Right atrium auricular region (tissue), 2 donors: ENCODE results near the gene HSPA1L. TPM values are rescaled to one million over a fixed set of nuclear protein-coding genes. Genes with fewer than 3 reads are reported as not detected.

Experiments
- DNase-seq: peaks from one replicate; pipeline ENCODE4 v3.0.0-alpha.2; 2019; ENCODE audit warnings: low spot score
- H3K27ac ChIP-seq, 2 donors: fragments of 200-600 bp; sonication (generic); 1 replicate in 1 of 2; 2 replicates in 1 of 2; pipeline ENCODE4 v1.5.1; 2016 to 2019
- H3K27me3 ChIP-seq, 2 donors: fragments of 200-600 bp; sonication (generic); one replicate each; pipeline versions ENCODE4 v1.5.1 to v1.6.0; 2017 to 2019
- H3K36me3 ChIP-seq: fragments of 200-600 bp; sonication (generic); one replicate; pipeline ENCODE4 v1.5.1; 2016
- H3K4me1 ChIP-seq, 2 donors: fragments of 200-600 bp; sonication (generic); one replicate each; pipeline versions ENCODE4 v1.5.1 to v1.6.0; 2017 to 2019
- H3K4me3 ChIP-seq, 2 donors: fragments of 200-600 bp; sonication (generic); 1 replicate in 1 of 2; 2 replicates in 1 of 2; pipeline ENCODE4 v1.5.1; 2017 to 2019; ENCODE audit warnings: mild to moderate bottlenecking in 1 of 2, moderate library complexity in 1 of 2
- H3K9me3 ChIP-seq, 2 donors: fragments of 200-600 bp; sonication (generic); one replicate each; pipeline ENCODE4 v1.5.1; 2019
- total RNA-seq, 2 donors: library from RNA; depleted of rRNA; stranded (reverse); fragments of >200 nt; gene quantifications; one replicate each; pipeline ENCODE4 v1.1.0, GENCODE V29; 2016
- TF ChIP-seq, protein P1 (sequence below), 2 donors: fragments of 200-600 bp; sonication (generic); IDR thresholded peaks; one replicate each; pipeline ENCODE4 v1.5.1; 2019; ENCODE audit warnings: antibody characterized with exemption in 2 of 2

The HSPA1L gene
- total RNA-seq, 2 donors from 2014 or later: 1.1 to 1.6 TPM

DNA sequence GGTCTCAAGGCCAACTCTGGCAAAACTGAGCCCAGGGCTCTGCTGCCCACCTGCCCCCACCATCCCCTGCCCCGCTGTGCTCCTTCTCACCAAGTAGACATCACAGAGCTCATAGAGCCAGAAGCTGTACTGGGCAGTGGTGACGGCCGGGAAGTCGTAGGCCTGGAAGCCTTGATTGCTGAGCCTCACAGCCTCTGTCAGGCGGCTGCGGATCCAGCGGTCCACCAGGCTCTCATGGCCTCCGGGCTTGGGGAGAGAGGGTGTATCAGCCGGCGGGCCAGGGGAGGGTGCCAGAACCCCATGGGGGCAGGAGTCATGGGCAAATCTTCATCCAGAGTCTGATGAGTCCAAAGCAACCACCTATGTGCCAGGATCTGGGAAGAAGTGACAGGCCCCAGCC is 35.2 kb downstream of the HSPA1L start:
- peaks cover 0 to 17% of the 10 kb centered on the region in 2 donors for H3K4me1 ChIP-seq
- TF ChIP-seq, protein P1, sequence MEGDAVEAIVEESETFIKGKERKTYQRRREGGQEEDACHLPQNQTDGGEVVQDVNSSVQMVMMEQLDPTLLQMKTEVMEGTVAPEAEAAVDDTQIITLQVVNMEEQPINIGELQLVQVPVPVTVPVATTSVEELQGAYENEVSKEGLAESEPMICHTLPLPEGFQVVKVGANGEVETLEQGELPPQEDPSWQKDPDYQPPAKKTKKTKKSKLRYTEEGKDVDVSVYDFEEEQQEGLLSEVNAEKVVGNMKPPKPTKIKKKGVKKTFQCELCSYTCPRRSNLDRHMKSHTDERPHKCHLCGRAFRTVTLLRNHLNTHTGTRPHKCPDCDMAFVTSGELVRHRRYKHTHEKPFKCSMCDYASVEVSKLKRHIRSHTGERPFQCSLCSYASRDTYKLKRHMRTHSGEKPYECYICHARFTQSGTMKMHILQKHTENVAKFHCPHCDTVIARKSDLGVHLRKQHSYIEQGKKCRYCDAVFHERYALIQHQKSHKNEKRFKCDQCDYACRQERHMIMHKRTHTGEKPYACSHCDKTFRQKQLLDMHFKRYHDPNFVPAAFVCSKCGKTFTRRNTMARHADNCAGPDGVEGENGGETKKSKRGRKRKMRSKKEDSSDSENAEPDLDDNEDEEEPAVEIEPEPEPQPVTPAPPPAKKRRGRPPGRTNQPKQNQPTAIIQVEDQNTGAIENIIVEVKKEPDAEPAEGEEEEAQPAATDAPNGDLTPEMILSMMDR (IDR thresholded peaks at IDR 0.05): no peak
- H3K4me3 ChIP-seq: no peak overlapping the region
- H3K36me3 ChIP-seq: peaks cover 69% of the 10 kb centered on the region
- H3K9me3 ChIP-seq: no peaks in the 10 kb centered on the region
- no peaks in the 10 kb centered on the region for H3K27me3 ChIP-seq
- H3K27ac ChIP-seq: no peak overlapping the region
- no peak for DNase-seq

- peaks cover 62% of the 10 kb centered on the region for H3K36me3 ChIP-seq
- TF ChIP-seq, protein P1 (IDR thresholded peaks at IDR 0.05): no peak
- no peak overlapping the region for H3K27ac ChIP-seq
- no peaks in the 10 kb centered on the region for H3K27me3 ChIP-seq
- H3K9me3 ChIP-seq: no peaks in the 10 kb centered on the region
- peaks cover 0 to 17% of the 10 kb centered on the region in 2 donors for H3K4me1 ChIP-seq
- no peak for DNase-seq
- no peak overlapping the region for H3K4me3 ChIP-seq
Measured at GRCh38 chr6:31778999-31779885, 35.8 kb downstream of the HSPA1L start.

DNA sequence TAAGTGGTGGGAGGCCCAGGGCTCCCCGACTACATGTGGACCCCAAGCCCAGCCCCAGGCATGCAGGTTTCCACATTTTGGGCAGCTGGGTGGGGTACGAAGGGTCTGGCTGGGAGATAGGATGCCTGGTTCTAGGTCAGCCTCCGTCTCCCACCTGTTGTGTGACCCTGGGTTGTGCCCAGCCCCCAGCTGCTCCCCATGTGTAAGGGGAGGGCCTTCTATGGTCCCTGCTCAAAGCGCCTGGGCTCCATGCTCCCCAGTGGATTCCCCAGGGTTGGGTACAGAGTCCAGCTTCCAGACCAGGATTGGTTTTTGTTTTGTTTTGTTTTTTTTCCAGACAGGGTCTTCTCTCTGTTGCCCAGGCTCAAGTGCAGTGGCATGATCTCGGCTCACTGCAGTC is 36.9 kb downstream of the HSPA1L start:
- Histone ChIP-seq H3K27ac (no peak overlapping the region), H3K4me1 (peaks cover 0 to 17% of the 10 kb centered on the region in 2 donors), H3K9me3 (no peaks in the 10 kb centered on the region), H3K4me3 (no peak overlapping the region), H3K27me3 (no peaks in the 10 kb centered on the region), H3K36me3 (peaks cover 54% of the 10 kb centered on the region)
- DNase-seq: no peak
- TF ChIP-seq, protein P1 (IDR thresholded peaks at IDR 0.05): no peak

- Histone ChIP-seq H3K4me1 (peaks cover 0 to 17% of the 10 kb centered on the region in 2 donors), H3K4me3 (no peak overlapping the region), H3K27ac (peak overlapping the region; percentile 61 to 70), H3K9me3 (no peaks in the 10 kb centered on the region), H3K36me3 (peaks cover 49% of the 10 kb centered on the region), H3K27me3 (no peaks in the 10 kb centered on the region)
- DNase-seq: no peak
- TF ChIP-seq, protein P1 (IDR thresholded peaks at IDR 0.05): no peak
Measured at GRCh38 chr6:31777667-31778050, 37.4 kb downstream of the HSPA1L start.

GRCh38 chr6:31776989-31777666 is 38.0 kb downstream of the HSPA1L start, which contains the start of gene VWA7:
Gene VWA7, minus strand, starts transcription at chr6:31777328. Its CDS starts 549 bp downstream, at chr6:31776779.
- Histone ChIP-seq H3K27ac (peak within 1 kb of the TSS; percentile 61 to 70), H3K4me3 (peak within 1 kb of the TSS; percentile 8 to 24), H3K9me3 (no peaks in the 10 kb centered on the region), H3K27me3 (no peaks in the 10 kb centered on the region), H3K4me1 (peaks cover 0 to 17% of the 10 kb centered on the region in 2 donors), H3K36me3 (peaks cover 44% of the 10 kb centered on the region)
- TF ChIP-seq, protein P1 (IDR thresholded peaks at IDR 0.05): no peak
- DNase-seq: no peak
